Gastroesophageal sphincter (tissue), 4 donors: ENCODE measurements around the gene CIAO3. TPM values are rescaled to one million over a fixed set of nuclear protein-coding genes. Genes with fewer than 3 reads are reported as not detected.
"Not testable (repeated sequence)": the region's sequence is repeated elsewhere in the genome, so short reads cannot be mapped to it uniquely, and the experiment has no call there.

Source experiments
- ATAC-seq: fragments of 150-250 bp; one replicate; pipeline ENCODE4 v1.9.1; 2016; ENCODE audit warnings: mild to moderate bottlenecking, moderate library complexity
- H3K27ac ChIP-seq, 4 donors: fragments of 200-600 bp; sonication (generic) in 3 of 4; 1 replicate in 3 of 4; 2 replicates in 1 of 4; pipeline ENCODE4 v1.5.1; 2016 to 2019
- H3K27me3 ChIP-seq: fragments of 200-600 bp; sonication (generic); one replicate; pipeline ENCODE4 v1.5.1; 2019
- H3K36me3 ChIP-seq, 2 donors: fragments of 200-600 bp; sonication (generic); one replicate each; pipeline ENCODE4 v1.5.1; 2019; ENCODE audit warnings: control low read depth in 1 of 2
- H3K4me1 ChIP-seq, 3 donors: fragments of 200-600 bp; sonication (generic); 1 replicate in 2 of 3; 2 replicates in 1 of 3; pipeline ENCODE4 v1.5.1; 2016 to 2019; ENCODE audit warnings: control low read depth in 2 of 3
- H3K4me3 ChIP-seq, 2 donors: fragments of 200-600 bp; sonication (generic); one replicate each; pipeline ENCODE4 v1.5.1; 2019; ENCODE audit warnings: mild to moderate bottlenecking in 1 of 2, moderate library complexity in 1 of 2
- H3K9me3 ChIP-seq, 3 donors: fragments of 200-600 bp; sonication (generic); one replicate each; pipeline ENCODE4 v1.5.1; 2017 to 2019; ENCODE audit warnings: control low read depth in 2 of 3
- EP300 ChIP-seq: sonication (generic); formaldehyde crosslinking; IDR thresholded peaks from one replicate; pipeline ENCODE4 v1.6.1; 2017; ENCODE audit warnings: antibody characterized with exemption, mild to moderate bottlenecking
- POLR2A ChIP-seq, 2 donors: fragments of 450-650 bp; IDR thresholded peaks; one replicate each; pipeline ENCODE4 v1.6.1; 2017; ENCODE audit warnings: antibody characterized with exemption in 2 of 2, mild to moderate bottlenecking in 2 of 2, moderate library complexity in 1 of 2
- POLR2AphosphoS5 ChIP-seq: sonication (generic); formaldehyde crosslinking; IDR thresholded peaks from one replicate; pipeline ENCODE4 v1.6.1; 2017; ENCODE audit warnings: antibody characterized with exemption
- WGBS, 2 donors: methylation state at CpG; one replicate each; pipeline ENCODE4 v1.1.5; 2018; ENCODE audit warnings: low coverage in 1 of 2; 5-methylcytosine and 5-hydroxymethylcytosine counted together
- total RNA-seq, 4 donors: library from RNA; depleted of rRNA; stranded (reverse); fragments of >200 nt; gene quantifications; one replicate each; pipeline ENCODE4 v1.1.0, GENCODE V29; 2016
- TF ChIP-seq, protein P1 (sequence below), 4 experiments: fragments of 200-600 bp in 2 of 4; fragments of 450-650 bp in 2 of 4; sonication (generic) in 1 of 4; IDR thresholded peaks; one replicate each; pipeline ENCODE4 v1.5.1; 2017 to 2019; ENCODE audit warnings: antibody characterized with exemption in 4 of 4, mild to moderate bottlenecking in 2 of 4, moderate library complexity in 2 of 4

The CIAO3 gene
- total RNA-seq, 4 donors from 2014 or later: 18.5 to 46.7 (median 25.6) TPM

- Histone ChIP-seq H3K27ac (no peak overlapping the region), H3K4me1 (no peaks in the 10 kb centered on the region), H3K36me3 (no peaks in the 10 kb centered on the region), H3K4me3 (no peak overlapping the region), H3K27me3 (peaks cover 55% of the 10 kb centered on the region), H3K9me3 (no peaks in the 10 kb centered on the region)
- TF ChIP-seq, protein P1, sequence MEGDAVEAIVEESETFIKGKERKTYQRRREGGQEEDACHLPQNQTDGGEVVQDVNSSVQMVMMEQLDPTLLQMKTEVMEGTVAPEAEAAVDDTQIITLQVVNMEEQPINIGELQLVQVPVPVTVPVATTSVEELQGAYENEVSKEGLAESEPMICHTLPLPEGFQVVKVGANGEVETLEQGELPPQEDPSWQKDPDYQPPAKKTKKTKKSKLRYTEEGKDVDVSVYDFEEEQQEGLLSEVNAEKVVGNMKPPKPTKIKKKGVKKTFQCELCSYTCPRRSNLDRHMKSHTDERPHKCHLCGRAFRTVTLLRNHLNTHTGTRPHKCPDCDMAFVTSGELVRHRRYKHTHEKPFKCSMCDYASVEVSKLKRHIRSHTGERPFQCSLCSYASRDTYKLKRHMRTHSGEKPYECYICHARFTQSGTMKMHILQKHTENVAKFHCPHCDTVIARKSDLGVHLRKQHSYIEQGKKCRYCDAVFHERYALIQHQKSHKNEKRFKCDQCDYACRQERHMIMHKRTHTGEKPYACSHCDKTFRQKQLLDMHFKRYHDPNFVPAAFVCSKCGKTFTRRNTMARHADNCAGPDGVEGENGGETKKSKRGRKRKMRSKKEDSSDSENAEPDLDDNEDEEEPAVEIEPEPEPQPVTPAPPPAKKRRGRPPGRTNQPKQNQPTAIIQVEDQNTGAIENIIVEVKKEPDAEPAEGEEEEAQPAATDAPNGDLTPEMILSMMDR (IDR thresholded peaks at IDR 0.05): no peak
- no peak for TF ChIP-seq POLR2AphosphoS5
- TF ChIP-seq POLR2A (IDR thresholded peaks at IDR 0.05): no peak
- TF ChIP-seq EP300: no peak
- no peak for ATAC-seq
- no CpG with 5 or more reads among the region's 13 CpGs for WGBS, 2 donors
These were observed 5.8 kb upstream of the CIAO3 start for GRCh38 chr16:746637-747036.

DNA sequence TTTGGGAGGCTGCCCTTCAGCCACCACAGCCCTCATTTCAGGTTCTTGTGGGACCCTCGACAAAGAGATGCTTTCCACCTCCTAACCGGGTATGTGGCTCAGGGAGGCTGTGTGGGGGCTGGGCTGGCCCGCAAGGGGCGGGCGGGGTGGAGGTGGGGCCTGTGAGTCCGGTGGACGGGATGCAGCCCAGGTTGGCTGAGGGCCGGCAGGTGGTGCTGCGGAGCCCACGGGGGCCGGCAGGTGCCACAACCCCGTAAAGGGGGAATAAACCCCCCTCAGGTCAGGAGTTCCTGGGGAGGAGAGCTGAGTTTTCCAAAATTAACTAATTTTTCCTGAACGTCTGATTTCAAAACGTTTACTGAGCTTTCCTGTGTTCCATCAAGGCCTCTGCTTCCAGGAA lies 4.9 kb upstream of the CIAO3 start:
- Histone ChIP-seq H3K27me3 (peaks cover 46% of the 10 kb centered on the region), H3K27ac (no peak overlapping the region), H3K36me3 (no peaks in the 10 kb centered on the region), H3K9me3 (no peaks in the 10 kb centered on the region), H3K4me3 (no peak overlapping the region), H3K4me1 (peaks cover 0 to 6% (median 5%) of the 10 kb centered on the region in 3 donors)
- 11% methylated on average over 4 of the region's 14 CpGs; no CpG with 5 or more reads in 1 of the 2 donors for WGBS, 2 donors
- TF ChIP-seq POLR2AphosphoS5 (no peak), POLR2A (IDR thresholded peaks at IDR 0.05) (no peak), EP300 (no peak)
- TF ChIP-seq, protein P1 (IDR thresholded peaks at IDR 0.05): no peak
- ATAC-seq: no peak

DNA sequence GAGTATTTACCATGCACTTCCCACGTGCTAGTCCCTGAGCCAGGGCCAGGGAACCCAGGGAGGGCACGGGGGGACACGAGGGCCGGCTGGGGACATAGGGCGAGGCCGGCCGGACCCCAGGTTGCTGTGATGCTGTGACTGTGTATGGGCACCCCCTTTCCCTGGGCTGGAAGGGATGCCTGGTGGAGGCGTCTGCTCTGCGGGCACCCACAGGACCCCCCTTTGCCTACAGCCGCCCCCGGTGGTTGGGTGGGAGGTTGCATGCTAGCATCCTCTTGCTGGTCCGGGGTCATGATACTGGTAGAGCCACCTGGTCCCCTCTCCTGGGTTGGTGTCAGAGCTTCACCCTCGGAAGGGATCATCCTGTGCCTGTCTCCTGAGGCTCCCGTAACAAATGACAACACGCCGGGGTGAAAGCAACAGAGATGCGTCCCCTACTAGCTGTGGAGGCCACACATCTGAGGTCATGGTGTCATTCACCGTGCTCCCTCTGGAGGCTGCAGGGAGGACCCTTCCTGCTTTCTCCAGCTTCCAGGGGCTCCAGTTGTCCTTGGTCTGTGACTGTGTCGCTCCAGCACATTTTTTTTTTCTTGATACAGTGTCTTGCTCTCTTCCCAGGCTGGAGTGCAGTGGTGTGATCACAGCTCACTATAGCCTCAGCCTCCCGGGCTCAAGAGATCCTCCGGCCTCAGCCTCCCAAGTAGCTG lies 3.1 kb upstream of the CIAO3 start:
- WGBS, 2 donors: 73 to 85% methylated on average over 5 to 7 of the region's 21 CpGs
- Histone ChIP-seq H3K9me3 (no peaks in the 10 kb centered on the region), H3K36me3 (peaks cover 0 to 5% of the 10 kb centered on the region in 2 donors), H3K4me3 (no peak overlapping the region), H3K4me1 (peaks cover 0 to 21% (median 14%) of the 10 kb centered on the region in 3 donors), H3K27me3 (peaks cover 37% of the 10 kb centered on the region), H3K27ac (no peak overlapping the region)
- no peak for TF ChIP-seq EP300
- no peak for TF ChIP-seq POLR2AphosphoS5
- no peak for TF ChIP-seq POLR2A (IDR thresholded peaks at IDR 0.05)
- TF ChIP-seq, protein P1 (IDR thresholded peaks at IDR 0.05): no peak
- no peak for ATAC-seq

GRCh38 chr16:742894-743293 lies 2.1 kb upstream of the CIAO3 start:
- Histone ChIP-seq H3K36me3 (peaks cover 0 to 15% of the 10 kb centered on the region in 2 donors), H3K4me1 (peaks cover 0 to 21% (median 14%) of the 10 kb centered on the region in 3 donors), H3K27me3 (peaks cover 37% of the 10 kb centered on the region)
- 67 to 79% methylated on average over 7 to 11 of the region's 14 CpGs for WGBS, 2 donors
- ATAC-seq, H3K27ac ChIP-seq, H3K9me3 ChIP-seq, H3K4me3 ChIP-seq: not testable (repeated sequence)

DNA sequence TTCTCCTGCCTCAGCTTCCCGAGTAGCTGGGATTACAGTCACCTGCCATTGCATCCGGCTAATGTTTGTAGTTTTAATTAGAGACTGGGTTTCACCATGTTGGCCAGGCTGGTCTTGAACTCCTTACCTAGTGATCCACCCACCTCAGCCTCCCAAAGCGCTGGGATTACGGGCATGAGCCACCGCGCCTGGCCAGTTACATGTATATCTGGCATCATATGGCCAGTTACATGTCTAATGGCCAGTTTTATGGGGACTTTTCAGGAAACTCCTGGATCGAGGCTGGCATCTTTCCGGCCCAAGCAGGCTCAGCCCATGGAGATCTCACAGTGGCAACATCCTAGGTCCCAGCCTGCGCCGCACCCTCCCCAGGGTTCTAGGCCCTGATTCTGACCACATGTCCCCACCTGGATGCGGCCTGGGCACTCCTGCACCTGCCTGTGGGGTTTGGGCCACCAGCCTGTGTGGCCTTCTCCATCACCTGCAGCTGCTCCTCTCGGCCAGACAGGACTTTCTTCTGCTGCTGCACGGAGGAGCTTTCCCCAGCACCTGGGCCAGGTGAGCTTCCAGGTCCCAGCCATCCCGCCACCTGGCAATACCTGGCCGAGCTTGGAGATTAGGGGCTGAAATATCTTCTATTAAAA lies 1.3 kb upstream of the CIAO3 start:
- Histone ChIP-seq H3K4me1 (peaks cover 0 to 21% (median 14%) of the 10 kb centered on the region in 3 donors), H3K9me3 (no peaks in the 10 kb centered on the region), H3K27me3 (peaks cover 37% of the 10 kb centered on the region), H3K36me3 (peaks cover 0 to 23% of the 10 kb centered on the region in 2 donors), H3K4me3 (no peak overlapping the region), H3K27ac (no peak overlapping the region)
- no peak for ATAC-seq
- TF ChIP-seq EP300 (no peak), POLR2AphosphoS5 (no peak), POLR2A (IDR thresholded peaks at IDR 0.05) (no peak)
- TF ChIP-seq, protein P1 (IDR thresholded peaks at IDR 0.05): no peak
- WGBS, 2 donors: 79 to 100% methylated on average over 1 to 2 of the region's 15 CpGs
